ENCODE results near the gene NGDN.
"Not testable (repeated sequence)": the region's sequence is repeated elsewhere in the genome, so short reads cannot be mapped to it uniquely, and the experiment has no call there.

Gene NGDN

GRCh38 chr14:23439107-23439835 lies 30.2 kb upstream of the NGDN start:
- DNase-seq: no peak

- DNase-seq: no peak
These were observed 28.4 kb upstream of the NGDN start for GRCh38 chr14:23441076-23441475.

- DNase-seq: peak; percentile 95
These were observed 26.7 kb upstream of the NGDN start for GRCh38 chr14:23442721-23443356.

GRCh38 chr14:23443411-23443812 lies 26.1 kb upstream of the NGDN start:
- DNase-seq: no peak

GRCh38 chr14:23443881-23444280 lies 25.6 kb upstream of the NGDN start:
- no peak for DNase-seq

GRCh38 chr14:23444314-23444713 lies 25.2 kb upstream of the NGDN start:
- DNase-seq: no peak

GRCh38 chr14:23445773-23446172 lies 23.7 kb upstream of the NGDN start:
- no peak for DNase-seq

GRCh38 chr14:23446291-23446851 lies 23.1 kb upstream of the NGDN start:
- DNase-seq: no peak

GRCh38 chr14:23447361-23448350 lies 21.8 kb upstream of the NGDN start:
- no peak for DNase-seq

- DNase-seq: no peak
These were observed 20.2 kb upstream of the NGDN start for GRCh38 chr14:23449314-23449713.

- DNase-seq: no peak
These were observed 19.1 kb upstream of the NGDN start for GRCh38 chr14:23450379-23450778.

GRCh38 chr14:23452237-23452636 lies 17.3 kb upstream of the NGDN start:
- DNase-seq: no peak

- DNase-seq: no peak
These were observed 15.1 kb upstream of the NGDN start for GRCh38 chr14:23454445-23454856.

GRCh38 chr14:23456883-23457586 lies 12.5 kb upstream of the NGDN start:
- DNase-seq: not testable (repeated sequence)

GRCh38 chr14:23457587-23458445 lies 11.7 kb upstream of the NGDN start:
- DNase-seq: no peak

- no peak for DNase-seq
These were observed 8.5 kb upstream of the NGDN start for GRCh38 chr14:23460960-23461359.

GRCh38 chr14:23464700-23465099 lies 4.8 kb upstream of the NGDN start:
- no peak for DNase-seq

- no peak for DNase-seq
These were observed 4.2 kb upstream of the NGDN start for GRCh38 chr14:23465261-23465660.

- DNase-seq: no peak
These were observed 788 bp upstream of the NGDN start for GRCh38 chr14:23468704-23469126.

GRCh38 chr14:23469906-23470403 lies 452 bp downstream of the NGDN start:
- no peak for DNase-seq

- no peak for DNase-seq
These were observed 1.4 kb downstream of the NGDN start for GRCh38 chr14:23470947-23471346.
